Astrocyte (in vitro differentiated cells and primary cell): Measurements from ENCODE around the gene STBD1.

ENCODE experiments used
- EZH2 ChIP-seq: IDR thresholded peaks from 2 replicates; pipeline ENCODE4 v1.6.1; 2012; ENCODE audit warnings: mild to moderate bottlenecking, low read length, inconsistent platforms; ENCODE audit not compliant: insufficient read depth
- TF ChIP-seq, protein P1 (sequence below): IDR thresholded peaks from 2 replicates; pipeline ENCODE4 v1.5.1; 2011; ENCODE audit warnings: low read depth, mild to moderate bottlenecking, inconsistent platforms, low read length, moderate library complexity; ENCODE audit not compliant: insufficient read depth

DNA sequence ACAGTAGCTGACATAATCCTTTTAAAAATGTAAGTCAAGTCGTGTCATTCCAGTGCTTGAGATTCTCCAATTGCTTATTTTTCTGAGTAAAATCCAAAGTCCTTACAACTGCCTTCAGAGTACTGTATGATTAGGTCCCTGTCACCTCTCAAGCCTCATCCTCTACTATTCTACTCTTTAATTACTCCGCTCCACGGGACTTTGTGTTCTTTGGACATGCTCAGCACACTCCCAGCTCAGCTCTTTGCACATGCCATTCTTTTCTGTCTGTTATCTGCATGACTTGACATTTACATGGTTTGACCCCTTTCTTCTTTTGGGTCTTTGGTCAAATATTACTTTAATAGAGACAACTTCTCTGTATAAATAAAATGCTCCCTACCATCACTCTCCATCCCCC lies 39.9 kb upstream of the STBD1 start:
- TF ChIP-seq, protein P1, sequence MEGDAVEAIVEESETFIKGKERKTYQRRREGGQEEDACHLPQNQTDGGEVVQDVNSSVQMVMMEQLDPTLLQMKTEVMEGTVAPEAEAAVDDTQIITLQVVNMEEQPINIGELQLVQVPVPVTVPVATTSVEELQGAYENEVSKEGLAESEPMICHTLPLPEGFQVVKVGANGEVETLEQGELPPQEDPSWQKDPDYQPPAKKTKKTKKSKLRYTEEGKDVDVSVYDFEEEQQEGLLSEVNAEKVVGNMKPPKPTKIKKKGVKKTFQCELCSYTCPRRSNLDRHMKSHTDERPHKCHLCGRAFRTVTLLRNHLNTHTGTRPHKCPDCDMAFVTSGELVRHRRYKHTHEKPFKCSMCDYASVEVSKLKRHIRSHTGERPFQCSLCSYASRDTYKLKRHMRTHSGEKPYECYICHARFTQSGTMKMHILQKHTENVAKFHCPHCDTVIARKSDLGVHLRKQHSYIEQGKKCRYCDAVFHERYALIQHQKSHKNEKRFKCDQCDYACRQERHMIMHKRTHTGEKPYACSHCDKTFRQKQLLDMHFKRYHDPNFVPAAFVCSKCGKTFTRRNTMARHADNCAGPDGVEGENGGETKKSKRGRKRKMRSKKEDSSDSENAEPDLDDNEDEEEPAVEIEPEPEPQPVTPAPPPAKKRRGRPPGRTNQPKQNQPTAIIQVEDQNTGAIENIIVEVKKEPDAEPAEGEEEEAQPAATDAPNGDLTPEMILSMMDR, result no peak
- no peak for TF ChIP-seq EZH2
